ENCODE measurements around the gene MYOM1.

The MYOM1 gene

GRCh38 chr18:3115447-3116030 lies 104.2 kb downstream of the MYOM1 start:
- no peak for DNase-seq (ENCODE audit: low read depth)

DNA sequence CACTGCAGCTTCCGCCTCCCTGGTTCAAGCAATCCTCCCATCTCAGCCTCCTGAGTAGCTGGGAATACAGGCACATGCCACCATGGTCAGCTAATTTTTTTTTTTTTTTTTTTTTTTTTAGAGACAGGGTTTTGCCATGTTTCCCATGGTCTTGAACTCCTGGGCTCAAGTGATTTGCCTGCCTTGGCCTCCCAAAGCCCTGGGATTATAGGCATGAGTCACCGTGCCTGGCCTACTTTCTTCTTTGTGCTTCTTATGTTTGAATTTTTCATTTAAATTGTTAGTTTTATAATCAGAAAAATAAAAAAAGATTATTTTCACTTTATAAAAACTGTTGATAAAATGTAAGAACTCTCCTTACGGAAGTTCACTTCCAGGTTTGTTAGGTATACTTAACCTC lies 105.3 kb downstream of the MYOM1 start:
- no peak for DNase-seq (ENCODE audit: low read depth)

DNA sequence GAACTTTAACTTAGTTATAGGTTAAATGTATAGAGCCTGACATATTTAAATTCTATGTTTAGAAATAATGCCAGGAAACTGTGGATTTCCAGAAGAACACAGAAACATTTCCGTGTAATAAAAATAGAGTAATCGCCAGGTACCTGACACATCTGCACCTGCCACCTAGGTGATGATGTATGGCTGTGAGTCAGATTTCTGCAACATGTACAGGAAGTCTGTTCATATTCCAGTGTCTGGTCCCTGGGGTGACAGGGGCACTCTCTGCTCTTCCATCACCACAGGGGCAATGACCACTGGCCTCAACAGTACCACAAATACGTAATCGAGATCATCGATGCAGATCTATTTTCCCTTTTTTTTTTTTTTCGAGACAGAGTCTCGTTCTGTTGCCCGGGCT lies 105.7 kb downstream of the MYOM1 start:
- no peak for DNase-seq (ENCODE audit: low read depth)

DNA sequence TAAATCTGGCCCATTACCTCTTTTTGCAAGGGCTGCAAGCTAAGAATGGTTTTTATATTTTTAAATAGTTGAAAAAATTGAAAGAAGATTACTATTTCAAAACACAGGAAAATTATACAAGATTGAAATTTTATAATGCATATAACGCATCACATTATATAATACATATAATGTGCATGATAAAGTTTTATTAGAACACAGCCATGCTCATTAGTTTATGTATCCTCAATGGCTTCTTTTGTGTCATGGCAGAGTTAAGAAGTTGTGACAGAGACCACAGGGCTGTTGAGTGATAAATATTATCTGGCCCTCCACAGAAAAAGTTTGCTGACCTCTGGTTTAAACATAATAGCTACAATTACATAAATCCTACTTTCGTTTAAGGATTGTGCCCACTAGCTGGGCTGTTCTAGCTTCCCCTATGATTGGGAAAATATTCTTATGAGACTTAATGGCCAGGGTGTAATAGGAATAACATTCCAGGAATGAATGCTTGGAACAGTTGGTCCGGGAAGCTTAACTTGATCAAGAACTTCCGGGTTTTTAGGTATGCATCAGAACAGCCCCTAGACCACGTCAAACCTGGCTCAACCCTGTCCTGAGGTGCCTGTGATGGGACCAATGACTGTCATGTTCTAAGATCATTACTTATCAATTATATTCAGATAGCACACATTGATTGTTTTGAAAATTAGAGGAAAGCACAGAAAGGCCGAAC lies 108.1 kb downstream of the MYOM1 start:
- no peak for DNase-seq (ENCODE audit: low read depth)

- DNase-seq (ENCODE audit: low read depth), result no peak
These were observed 109.6 kb downstream of the MYOM1 start for GRCh38 chr18:3110034-3110752.

DNA sequence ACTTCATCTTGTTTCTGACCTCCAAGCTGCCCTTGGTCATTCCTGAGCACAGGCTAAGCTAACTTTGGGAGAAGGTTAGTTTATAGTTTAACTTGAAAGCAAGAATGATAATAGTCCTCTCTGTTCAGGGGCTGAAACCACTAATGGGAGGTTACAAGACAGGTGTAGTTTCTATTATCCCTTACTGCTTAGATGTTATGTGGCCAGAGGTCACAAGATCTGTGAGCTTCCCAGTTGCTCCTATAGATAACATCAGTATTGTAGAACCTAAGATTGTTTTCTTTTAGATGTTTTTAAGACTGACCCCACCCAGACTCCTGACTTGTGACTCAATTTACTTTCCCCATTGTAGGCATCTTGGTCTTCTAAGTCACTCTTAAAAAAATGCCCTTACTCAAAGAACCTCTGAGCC lies 112.0 kb downstream of the MYOM1 start:
- DNase-seq (ENCODE audit: low read depth), result no peak

DNA sequence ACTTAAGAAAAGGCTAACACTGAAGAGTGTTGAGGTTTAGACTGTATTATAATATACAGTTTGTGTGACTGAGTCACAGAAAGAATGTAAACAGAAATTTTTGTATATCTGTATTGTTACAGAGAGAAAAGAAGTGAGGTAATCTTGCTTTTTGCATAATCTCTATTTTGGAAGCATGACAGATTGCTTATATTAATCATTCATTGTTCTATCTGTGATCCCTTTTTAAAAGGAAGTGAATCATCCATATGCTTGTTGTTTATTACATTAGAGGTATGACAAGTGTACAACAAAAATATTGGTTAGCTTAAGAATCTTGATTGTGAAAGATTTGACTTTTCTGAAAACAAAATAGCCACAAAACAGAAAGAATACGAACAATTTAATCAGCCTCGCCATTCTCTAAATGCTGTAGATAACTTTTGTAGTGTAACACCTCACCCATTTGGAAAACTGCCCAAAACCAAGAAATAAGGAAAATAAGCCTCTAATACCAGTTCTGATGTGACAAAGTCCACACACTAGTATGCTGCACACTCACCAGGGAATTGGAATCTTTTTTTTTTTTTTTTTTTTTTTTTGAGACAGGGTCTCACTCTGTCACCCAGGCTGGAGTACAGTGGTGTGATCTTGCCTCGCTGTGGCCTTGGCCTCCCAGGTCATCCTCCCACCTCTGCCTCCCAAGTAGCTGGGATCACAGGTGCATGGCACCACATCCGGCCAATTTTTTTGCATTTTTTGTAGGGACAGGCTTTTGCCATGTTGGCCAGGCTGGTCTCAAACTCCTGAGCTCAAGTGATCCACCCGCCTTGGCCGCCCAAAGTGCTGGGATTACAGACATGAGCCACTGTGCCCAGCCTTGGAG lies 115.3 kb downstream of the MYOM1 start:
- no peak for DNase-seq (ENCODE audit: low read depth)

- no peak for DNase-seq (ENCODE audit: low read depth)
These were observed 116.2 kb downstream of the MYOM1 start for GRCh38 chr18:3103576-3103975.

DNA sequence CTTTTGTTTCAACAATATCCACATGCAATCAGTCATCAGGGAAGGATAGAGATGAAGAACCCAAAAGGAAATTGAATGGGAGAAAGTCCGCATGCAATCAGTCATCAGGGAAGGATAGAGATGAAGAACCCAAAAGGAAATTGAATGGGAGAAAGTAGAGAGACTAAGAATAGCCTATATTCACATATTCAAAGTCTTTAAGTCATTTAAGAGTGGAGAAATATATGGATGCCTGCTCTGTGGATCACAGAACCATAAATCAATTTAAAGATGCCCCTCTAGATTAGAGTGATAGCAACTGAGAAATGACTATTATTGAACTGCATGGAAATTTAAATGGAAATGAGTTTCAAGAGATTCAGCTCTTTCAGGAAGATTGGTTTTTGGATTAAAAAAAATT lies 116.8 kb downstream of the MYOM1 start:
- DNase-seq (ENCODE audit: low read depth), result no peak

DNA sequence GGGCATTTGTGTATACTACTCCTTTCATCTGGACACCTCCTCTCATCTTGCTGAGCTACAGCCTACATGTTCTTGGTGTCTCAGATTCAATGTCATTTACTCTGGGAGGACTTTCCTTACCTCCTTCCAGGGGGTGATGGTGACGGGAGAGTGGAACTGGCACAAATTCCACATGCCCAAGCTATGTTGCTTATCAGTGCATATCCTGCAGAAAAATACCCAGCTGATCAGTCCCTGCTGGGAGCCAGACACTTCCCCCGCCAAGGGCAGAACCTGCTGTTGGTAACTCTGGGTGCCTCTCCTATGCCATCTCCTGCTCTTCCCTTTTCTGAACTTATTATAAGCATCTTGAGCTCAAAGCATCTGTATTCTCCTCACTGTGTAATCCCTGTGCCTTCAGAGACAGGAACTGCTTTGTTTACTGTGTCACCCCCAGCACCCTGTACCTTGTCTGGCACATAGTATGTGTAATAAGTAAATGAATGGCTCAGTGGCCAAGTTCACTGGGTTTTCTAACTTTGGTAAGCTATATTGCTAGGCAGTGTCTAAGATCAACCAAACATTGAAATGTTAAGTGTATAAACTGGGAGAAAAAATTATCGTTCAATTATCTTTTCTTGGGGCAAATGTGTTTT lies 119.2 kb downstream of the MYOM1 start:
- DNase-seq (ENCODE audit: low read depth), result no peak

GRCh38 chr18:3099327-3099726 lies 120.4 kb downstream of the MYOM1 start:
- DNase-seq (ENCODE audit: low read depth), result no peak

GRCh38 chr18:3097082-3097481 lies 122.7 kb downstream of the MYOM1 start:
- DNase-seq (ENCODE audit: low read depth), result no peak

GRCh38 chr18:3095921-3096320 lies 123.8 kb downstream of the MYOM1 start:
- DNase-seq (ENCODE audit: low read depth), result no peak

DNA sequence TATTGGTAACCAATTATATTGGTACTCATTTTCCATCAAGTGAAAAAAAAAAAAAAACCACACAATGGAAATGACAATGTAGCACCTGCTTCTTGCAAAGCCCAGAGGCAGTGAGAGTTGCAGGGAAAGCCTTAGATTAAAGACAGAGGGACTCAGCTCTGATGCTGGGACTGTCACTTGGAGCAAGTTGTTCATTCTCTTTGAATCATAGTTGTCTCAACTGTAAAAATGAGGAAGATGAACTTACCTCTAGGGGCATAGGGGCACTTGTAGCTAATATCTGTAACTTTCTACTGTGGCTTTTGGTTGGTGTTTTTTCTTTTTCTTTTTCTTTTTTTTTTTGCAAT lies 125.5 kb downstream of the MYOM1 start:
- DNase-seq (ENCODE audit: low read depth), result no peak

GRCh38 chr18:3093624-3094337 lies 126.0 kb downstream of the MYOM1 start:
- DNase-seq (ENCODE audit: low read depth), result no peak

- no peak for DNase-seq (ENCODE audit: low read depth)
These were observed 127.0 kb downstream of the MYOM1 start for GRCh38 chr18:3092727-3093126.

DNA sequence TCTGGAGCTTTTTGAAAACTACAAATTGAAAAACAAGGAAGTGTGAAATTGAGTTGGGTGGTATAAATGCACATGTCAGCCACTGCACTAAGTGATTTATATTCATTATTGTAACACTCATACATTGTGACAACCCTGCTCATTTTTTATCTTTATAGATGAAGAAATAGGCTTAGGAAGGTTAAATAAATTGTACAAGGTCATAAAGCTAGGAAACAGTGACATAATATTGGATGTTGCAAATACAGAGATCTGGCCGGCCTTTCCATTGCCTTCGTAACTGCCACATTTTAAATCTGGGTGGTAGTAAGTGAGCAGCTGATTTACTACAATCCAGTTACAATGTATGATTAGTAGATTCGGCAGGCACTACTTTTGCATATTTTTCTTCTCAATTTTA lies 130.2 kb downstream of the MYOM1 start:
- DNase-seq (ENCODE audit: low read depth), result no peak

DNA sequence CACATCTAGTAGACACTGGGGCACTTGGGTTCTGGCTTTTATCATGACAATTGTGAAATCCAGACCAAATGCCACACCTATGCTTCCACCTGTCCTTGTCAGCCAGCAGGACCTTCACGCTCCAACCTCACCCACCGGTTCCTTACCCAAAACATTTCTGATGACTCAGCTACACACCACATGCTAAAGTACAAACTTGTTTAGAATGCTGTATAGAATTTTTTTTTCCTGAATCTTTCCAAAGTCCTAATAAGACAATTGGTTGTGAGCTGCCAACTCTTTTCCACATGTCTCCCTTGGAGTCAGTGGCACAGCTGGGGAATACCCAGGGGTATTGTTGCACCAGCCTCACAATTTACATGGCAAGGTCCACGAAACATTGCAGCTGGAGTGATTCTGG lies 131.3 kb downstream of the MYOM1 start:
- DNase-seq (ENCODE audit: low read depth), result no peak

- no peak for DNase-seq (ENCODE audit: low read depth)
These were observed 132.9 kb downstream of the MYOM1 start for GRCh38 chr18:3086871-3087270.

- no peak for DNase-seq (ENCODE audit: low read depth)
These were observed 134.2 kb downstream of the MYOM1 start for GRCh38 chr18:3085612-3086011.

GRCh38 chr18:3084206-3084605 lies 135.6 kb downstream of the MYOM1 start:
- DNase-seq (ENCODE audit: low read depth), result no peak

All from activated T-cell treated with anti-CD3 and anti-CD28 coated beads for 1 hour (primary cell).